CD4-positive, alpha-beta T cell treated with Interleukin-12 subunit alpha and Interleukin-12 subunit beta, for 1 hour (primary cell): ENCODE results near the gene CD55.

Experiments
- DNase-seq: peaks from one replicate; pipeline ENCODE4 v3.0.0-alpha.2; 2020

CD55 gene

DNA sequence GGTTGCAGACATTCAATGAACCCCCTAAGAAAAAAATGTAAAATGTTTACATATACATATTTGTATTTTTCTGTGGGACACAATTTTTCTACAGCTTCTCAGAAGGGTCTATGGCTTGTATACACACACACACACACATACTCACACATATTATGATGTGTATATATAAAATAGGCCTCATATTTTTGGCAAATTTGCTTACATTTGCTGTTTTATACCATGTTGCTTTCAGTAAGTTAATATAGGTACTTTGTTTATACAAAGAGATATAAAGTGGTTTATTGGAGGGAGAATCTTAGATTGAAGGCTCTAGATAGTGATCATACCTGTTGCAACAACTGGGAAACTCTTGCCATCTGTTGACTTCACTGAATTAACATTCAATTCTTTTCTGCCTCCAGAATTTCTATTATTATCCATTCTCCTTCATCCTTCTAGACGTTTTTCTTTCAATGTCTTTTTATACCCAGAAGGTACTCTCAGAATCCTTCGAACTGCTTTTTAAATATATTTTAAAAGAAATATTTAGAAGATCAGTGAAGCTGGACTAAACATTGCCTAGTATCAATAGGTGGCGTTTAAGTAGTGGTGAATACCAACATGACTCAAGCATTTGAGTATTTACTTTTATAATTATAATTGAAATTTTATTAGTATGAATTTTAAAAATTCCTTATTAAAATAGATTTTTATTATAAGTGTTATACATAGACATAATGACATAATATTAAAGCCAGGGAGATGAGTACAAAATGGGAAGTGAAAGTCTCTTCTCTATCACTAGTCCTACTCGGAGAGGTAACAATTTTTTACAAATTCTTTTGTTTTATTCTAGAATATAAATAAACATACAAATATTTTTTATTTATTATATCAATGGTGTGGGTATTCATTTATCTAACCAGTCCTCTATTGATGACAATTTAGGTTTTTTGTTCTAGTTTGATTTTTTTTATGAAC lies 10.2 kb downstream of the CD55 start:
- DNase-seq: no peak

- DNase-seq: no peak
Observed at GRCh38 chr1:207333009-207333600, 11.6 kb downstream of the CD55 start.

- no peak for DNase-seq
Observed at GRCh38 chr1:207333620-207334019, 12.1 kb downstream of the CD55 start.

GRCh38 chr1:207334337-207334736 lies 12.9 kb downstream of the CD55 start:
- no peak for DNase-seq

DNA sequence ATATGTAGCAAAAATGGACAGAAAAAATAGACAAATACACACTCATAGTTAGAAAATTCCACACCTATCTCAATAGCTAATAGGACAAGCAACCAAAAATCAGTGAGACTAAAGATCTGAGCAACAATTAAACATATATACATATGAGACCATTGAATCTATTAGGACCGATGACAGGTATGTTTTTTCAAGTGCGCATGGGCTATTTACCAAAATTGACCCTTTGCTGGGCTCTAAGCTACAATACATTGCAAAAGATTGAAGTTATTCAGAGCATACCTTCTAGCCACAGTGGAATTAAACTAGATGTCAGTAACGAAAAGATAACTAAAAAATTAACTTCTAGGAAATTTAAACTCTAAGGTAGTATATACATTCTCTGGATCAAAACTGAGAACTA lies 13.7 kb downstream of the CD55 start:
- no peak for DNase-seq

- peak; percentile 59 for DNase-seq
Observed at GRCh38 chr1:207335695-207336363, 14.4 kb downstream of the CD55 start.

GRCh38 chr1:207336559-207337467 lies 15.3 kb downstream of the CD55 start:
- DNase-seq: peak; percentile 62

DNA sequence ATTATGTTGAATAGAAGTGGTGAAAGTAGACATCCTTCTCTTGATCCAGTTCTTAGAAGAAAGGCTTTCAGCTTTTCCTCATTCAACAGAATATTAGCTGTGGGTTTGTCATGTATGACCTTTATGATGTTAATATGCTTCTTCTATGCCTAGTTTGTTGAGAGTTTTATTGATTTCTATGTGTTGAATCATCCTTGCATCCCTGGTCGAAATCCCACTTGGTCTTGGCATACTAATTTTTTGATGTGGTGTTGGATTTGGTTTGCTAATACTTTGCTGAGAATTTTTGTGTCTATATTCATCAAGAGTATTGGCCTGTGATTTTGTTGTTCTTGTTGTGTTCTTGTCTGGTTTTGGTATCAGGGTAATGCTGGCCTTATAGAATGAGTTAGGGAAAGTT lies 20.9 kb downstream of the CD55 start:
- DNase-seq: no peak

DNA sequence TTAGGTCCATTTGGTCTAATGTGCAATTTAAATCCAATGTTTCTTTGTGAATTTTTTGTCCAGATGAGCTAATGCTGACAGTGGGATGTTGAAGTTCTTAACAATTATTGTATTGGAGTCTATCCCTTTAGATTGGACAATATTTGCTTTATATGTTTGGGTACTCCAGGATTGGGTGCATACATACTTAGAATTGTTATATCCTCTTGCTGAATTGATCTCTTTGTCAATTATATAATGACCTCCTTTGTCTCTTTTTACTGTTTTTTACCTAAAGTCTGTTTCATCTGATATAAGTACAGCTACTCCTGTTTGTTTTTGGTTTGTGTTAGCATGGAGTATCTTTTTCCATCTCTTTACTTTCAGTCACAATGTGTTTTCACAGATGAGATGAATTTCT lies 22.2 kb downstream of the CD55 start:
- DNase-seq: no peak

DNA sequence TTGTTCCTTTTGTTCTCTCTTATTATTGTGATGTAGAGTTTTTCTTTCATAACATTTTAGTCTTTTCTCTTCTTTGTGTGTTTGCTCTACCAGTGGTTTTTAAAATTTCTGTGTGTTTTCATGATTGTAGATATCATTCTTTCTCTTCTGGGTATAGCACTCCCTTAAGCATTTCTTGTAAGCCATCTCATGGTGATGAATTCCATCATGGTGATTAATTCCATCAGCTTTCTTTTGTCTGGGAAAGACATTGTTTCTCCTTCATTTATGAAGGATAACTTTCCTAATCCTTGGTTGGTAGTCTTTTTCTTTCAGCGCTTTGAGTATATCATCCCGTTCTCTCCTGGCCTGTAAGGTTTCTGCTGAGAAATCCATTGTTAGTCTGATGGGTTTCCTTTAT lies 22.7 kb downstream of the CD55 start:
- no peak for DNase-seq

DNA sequence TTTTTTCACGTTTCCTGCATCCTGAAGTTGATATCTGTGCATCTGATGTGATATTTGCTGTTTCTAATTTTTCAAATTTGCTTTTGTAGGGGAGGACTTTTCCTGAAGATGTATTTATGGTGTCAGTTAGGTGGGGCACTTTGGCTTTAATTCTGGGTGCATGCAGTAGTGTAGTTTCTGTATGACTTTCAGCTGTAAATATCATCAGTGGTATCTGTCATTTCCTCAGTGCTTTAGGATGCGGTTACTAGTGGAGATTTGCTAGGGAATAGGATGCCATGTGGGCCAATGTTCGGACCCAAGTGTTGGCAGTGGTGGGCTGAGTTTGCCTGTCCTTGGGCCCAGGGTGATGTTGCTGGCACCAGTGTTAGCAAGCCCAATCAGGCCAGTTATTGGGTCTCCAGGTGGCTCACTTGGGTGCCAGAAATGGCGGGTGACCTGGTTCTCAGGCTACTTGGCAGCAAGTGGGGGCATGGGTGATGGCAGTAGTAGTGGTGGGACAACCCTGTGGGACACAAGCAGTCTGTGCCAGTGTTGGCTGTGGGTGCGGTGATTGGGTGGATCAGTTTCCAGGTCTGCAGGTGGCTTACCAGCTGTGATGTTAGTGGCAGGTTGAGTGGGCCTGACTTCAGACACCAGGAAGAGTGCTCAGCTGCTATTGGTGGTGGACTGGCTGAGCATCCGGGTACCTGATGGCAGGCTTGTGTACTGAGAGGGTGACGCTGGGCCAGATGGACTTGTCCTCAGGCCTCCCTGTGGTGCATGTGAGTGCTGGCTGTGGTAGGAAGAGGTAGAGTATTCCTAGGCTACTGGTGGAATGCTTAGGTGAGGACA lies 24.4 kb downstream of the CD55 start:
- DNase-seq: no peak

DNA sequence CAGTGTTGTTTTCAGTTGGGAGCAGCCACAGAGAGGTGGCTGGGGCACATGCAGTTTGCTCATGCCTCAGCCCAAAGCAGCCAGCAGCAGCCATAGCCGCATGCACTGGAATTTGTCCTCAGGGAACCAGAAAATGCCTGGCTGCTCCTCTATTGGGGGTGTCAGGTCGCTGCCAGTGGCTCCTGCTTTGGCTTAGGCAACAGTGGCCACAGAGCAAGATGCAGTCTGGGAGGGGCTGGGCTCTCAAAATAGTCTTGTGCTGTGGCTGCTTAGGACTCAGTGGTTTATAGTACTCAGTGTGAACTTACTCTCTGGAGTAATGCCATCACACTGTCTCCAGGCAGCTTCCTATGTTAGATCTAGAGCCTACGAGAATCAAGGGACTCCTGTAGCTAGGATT lies 25.0 kb downstream of the CD55 start:
- no peak for DNase-seq

GRCh38 chr1:207349979-207350378 lies 28.5 kb downstream of the CD55 start:
- no peak for DNase-seq

DNA sequence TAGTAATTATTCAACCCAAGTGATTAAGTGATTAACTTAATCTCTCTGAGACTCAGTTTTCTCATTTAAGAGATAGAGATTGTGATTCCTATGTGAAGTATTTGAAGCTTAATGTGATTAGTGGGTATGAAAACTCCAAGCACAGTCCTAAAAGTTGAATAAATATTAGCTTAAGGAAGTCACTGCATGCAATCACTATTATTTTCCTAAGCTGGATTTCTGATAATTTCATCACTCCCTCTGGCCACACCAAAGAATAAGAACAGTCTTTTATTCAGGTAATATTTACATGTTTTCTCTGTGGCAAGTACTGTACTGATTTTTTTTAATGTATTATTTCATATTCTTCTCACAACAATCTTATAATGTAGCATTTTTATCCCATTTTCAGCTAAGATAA lies 31.1 kb downstream of the CD55 start:
- no peak for DNase-seq

- DNase-seq: no peak
Observed at GRCh38 chr1:207355060-207355459, 33.6 kb downstream of the CD55 start.

DNA sequence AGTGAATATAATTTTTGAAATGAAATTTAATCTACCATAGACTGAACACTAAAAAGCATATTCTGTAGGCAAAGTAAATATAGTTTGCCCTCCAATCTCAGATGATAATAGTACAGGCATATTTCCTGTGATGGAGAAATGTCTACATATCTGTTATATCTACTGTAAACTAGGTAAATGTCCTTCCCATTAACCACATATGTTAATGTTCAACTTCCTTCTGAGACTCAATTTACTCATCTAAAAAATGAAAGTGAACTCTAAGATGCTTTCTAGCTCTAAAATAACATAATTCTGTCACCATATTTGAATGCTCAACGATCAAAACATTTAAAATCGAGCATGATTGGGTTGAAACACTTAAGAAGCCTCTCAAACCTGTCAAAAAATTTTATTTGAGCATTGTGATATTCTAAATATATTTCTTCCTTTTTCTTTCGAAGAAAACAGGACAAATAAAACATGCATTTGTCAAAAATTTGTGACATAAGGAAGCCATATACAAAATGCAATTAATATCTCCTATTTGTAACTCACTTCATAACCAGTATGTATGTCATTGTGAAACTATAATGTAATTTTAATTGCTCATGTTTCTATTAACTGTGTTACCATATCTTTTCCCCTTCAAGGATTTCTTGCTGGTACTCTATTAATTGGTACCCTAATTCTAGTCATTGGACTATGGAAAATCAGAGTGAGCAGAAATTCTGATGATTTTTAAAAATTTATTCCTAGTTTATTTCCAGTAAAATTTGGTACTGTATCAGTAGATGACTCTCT lies 34.2 kb downstream of the CD55 start:
- no peak for DNase-seq

DNA sequence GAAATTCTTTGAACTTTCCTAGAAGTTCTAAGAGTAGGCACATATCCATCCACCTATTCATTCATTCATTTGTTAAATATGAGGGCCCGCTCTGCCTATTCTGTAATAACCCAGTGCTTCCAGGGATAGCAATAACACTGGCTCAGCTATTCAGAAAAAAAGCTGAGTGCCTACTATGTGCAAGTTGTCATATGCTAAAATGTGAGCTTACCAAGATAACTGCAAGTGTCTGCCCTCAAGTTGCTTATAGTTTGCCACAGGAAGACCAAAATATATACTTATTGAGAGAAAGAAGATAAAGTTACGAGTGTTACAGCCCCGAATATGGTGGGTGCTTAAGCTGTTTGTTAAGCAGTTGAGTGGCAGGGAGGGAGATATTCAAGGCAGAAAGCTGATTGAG lies 39.6 kb downstream of the CD55 start:
- DNase-seq: no peak

- no peak for DNase-seq
Observed at GRCh38 chr1:207361889-207362288, 40.4 kb downstream of the CD55 start.

DNA sequence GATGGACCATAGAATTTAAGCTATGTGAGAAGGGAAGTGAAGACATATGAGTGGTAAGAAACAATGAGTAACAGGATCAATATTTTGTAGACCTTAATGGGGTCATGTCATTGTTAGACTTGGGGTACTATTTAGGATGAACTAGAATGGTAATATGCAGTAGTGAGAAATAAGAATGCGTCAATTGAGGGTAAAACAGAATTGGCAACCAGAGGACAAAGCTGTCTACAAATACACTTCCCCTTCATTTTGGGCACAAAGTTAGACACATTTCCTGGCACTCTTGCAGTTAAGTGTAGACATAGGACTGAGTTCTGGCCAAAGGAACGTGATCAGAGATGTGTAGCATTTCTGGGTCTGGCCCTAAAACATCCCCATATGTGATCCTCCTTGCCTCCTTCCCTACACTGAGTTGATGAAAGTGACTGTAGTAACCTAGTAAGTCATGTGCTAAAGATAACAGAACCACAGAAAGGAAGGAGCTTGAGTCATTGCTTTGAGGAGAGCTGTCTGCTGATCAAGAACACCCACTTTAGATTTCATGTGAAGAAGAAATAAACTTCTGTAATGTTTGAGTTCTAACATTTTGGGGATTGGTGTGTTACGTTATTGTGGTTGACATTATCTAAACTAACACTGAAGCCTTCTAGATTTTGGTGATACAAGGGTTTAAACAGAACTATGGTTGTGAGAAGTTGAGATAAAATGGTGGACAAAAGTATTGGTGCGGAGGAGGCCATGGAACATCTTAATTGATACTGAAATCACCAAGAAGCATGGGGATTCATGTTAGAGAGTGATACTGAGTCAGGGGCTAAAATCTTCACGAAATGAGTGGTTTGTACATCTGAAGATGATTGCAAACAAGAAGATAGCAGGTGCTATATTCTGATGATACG lies 41.7 kb downstream of the CD55 start:
- peak; percentile 38 for DNase-seq

DNA sequence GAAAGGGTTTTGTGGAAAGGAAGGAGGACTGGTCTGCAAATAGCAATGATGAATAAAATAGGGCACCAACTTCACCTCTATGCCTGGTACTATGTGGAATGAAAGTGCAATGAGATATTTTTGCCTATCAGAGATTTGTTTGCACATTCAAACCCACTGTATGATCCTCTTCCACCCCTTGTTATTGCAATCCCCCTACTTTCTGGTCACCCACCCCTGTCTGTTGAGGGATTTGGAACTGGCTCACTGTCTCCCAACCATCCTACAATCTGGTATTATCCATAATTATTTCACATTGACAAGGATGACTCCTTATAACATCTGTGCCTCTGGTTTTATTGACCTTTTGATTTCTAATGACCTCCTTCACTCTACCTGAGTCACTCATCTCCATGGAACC lies 42.4 kb downstream of the CD55 start:
- no peak for DNase-seq
